ENCODE data around the gene ZNF569.

DNA sequence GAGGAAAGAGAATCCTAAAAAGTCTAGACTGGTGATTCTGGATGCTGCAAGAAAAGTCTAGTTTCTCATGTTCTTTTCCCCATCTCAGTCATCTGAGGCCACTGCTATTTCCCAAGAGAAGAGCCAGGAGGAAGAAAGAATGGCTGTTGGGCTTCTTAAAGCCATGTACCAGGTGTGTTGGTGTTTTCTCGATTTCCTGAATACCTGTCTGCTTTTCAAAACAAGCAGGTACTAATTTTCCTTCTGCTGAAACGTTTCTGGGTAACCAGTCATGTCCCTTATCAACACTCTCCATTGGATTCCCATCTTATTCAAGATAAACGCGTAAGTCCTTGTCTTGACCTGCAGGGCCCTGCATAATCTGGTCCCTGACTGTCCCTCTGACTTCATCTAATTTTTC is 3.0 kb upstream of the ZNF569 start:
- TF ChIP-seq, protein P1, sequence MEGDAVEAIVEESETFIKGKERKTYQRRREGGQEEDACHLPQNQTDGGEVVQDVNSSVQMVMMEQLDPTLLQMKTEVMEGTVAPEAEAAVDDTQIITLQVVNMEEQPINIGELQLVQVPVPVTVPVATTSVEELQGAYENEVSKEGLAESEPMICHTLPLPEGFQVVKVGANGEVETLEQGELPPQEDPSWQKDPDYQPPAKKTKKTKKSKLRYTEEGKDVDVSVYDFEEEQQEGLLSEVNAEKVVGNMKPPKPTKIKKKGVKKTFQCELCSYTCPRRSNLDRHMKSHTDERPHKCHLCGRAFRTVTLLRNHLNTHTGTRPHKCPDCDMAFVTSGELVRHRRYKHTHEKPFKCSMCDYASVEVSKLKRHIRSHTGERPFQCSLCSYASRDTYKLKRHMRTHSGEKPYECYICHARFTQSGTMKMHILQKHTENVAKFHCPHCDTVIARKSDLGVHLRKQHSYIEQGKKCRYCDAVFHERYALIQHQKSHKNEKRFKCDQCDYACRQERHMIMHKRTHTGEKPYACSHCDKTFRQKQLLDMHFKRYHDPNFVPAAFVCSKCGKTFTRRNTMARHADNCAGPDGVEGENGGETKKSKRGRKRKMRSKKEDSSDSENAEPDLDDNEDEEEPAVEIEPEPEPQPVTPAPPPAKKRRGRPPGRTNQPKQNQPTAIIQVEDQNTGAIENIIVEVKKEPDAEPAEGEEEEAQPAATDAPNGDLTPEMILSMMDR (IDR thresholded peaks at IDR 0.05), result no peak
- TF ChIP-seq POLR2A (IDR thresholded peaks at IDR 0.05), result no peak

Data from esophagus squamous epithelium (tissue), 4 donors.